Measurements from ENCODE around the gene RASSF5. TPM values are rescaled to one million over a fixed set of nuclear protein-coding genes. Genes with fewer than 3 reads are reported as not detected.

The RASSF5 gene
- polyA plus RNA-seq, 1 of the 3 experiments (the other 2 are of a cell fraction): 2.2 TPM

DNA sequence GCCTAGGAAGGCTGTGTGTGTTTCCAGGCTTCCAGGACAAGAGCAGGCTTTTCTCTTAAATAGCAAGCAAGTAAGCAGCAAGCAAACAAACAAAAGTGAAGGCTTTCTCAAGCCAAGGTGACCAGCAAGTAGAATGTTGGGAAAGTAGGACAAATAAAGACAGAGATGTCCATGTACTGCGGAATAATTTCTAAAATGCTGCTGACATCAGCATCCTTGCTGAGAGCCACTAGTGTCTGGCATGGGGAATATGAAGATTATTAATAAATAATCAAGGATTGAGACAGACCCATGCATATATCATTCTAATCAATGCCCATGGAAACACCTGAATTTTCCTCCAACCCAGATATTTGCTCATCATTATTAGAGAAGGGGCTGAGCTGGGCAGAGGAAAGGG, 121.6 kb downstream of the RASSF5 start:
- H3K4me2 ChIP-seq: no peak overlapping the region
- no CpG with 5 or more reads among the region's 1 CpG for WGBS (ENCODE audit: low lambda C conversion rate)

DNA sequence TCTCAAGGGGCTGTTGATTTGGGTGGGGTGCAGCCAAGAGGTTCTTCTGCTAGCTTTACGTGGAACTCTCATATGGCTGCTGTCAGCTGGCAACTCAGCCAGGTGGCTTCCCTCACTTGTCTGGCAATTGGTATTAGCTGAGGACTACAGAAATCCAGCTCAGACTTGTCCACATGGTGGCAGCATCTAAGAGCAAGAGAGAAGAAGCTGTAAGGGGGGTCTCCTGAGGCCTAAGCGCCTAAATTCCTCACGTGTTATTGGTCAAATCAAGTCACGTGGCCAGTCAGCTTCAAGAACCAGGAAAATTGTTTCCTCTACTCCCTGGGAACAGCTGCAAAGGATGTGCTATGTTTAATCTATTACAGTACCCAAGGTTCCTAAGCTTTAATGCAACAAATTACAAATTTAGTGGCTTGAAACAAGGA, 123.8 kb downstream of the RASSF5 start:
- Histone ChIP-seq H3K27me3 (ENCODE audit: insufficient read depth) (no peaks in the 10 kb centered on the region; the same call in 1 of the 2 replicates), H3K36me3 (replicated peaks in 1 of 2; ENCODE audit: control insufficient read depth in 1 of 2, insufficient read depth in 2 of 2, low read length in 1 of 2) (no peaks in the 10 kb centered on the region), H2AFZ (ENCODE audit: low read depth) (peak overlapping the region; percentile 7; the same call in 1 of the 2 replicates), H3K9me2 (no peaks in the 10 kb centered on the region), H3K4me2 (no peak overlapping the region), H3K4me3 (ENCODE audit: low read depth in 2 of 2, low read length in 1 of 2) (no peak overlapping the region; a peak in 1 of 4 replicates), H3K9me3 (no peaks in the 10 kb centered on the region), H3K9ac (no peak overlapping the region), H3K79me2 (ENCODE audit: insufficient read depth) (peaks cover 5% of the 10 kb centered on the region), H3K4me1 (ENCODE audit: control insufficient read depth in 1 of 2, insufficient read depth in 2 of 2, low read depth in 1 of 2, low read length in 1 of 2) (peaks cover 9 to 13% of the 10 kb centered on the region in 2 experiments; a peak in 3 of 4 replicates), H3F3A (replicated peaks; ENCODE audit: insufficient read depth) (peaks cover 9% of the 10 kb centered on the region), H4K20me1 (ENCODE audit: insufficient read depth) (no peaks in the 10 kb centered on the region), H3K27ac (ENCODE audit: low read depth in 2 of 2, low read length in 1 of 2) (no peak overlapping the region)
- peak; percentile 58 for DNase-seq
- POLR2A ChIA-PET: interaction anchor here (1.3 kb wide), 1 partner anchor 19 kb away, joined by 7 read pairs; the partner anchor contains the start of gene EIF2D
- CTCF ChIA-PET: interaction anchor here (0.6 to 17.3 kb wide), 15 partner anchors 9 to 355 kb away, joined by 3 to 450 read pairs (median 4); partner anchors contain the start of gene EIF2D
- TF ChIP-seq SMC3 (IDR thresholded peaks at IDR 0.05; ENCODE audit: low read depth, low read length): peak; percentile 58
- TF ChIP-seq, protein P1, sequence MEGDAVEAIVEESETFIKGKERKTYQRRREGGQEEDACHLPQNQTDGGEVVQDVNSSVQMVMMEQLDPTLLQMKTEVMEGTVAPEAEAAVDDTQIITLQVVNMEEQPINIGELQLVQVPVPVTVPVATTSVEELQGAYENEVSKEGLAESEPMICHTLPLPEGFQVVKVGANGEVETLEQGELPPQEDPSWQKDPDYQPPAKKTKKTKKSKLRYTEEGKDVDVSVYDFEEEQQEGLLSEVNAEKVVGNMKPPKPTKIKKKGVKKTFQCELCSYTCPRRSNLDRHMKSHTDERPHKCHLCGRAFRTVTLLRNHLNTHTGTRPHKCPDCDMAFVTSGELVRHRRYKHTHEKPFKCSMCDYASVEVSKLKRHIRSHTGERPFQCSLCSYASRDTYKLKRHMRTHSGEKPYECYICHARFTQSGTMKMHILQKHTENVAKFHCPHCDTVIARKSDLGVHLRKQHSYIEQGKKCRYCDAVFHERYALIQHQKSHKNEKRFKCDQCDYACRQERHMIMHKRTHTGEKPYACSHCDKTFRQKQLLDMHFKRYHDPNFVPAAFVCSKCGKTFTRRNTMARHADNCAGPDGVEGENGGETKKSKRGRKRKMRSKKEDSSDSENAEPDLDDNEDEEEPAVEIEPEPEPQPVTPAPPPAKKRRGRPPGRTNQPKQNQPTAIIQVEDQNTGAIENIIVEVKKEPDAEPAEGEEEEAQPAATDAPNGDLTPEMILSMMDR (IDR thresholded peaks at IDR 0.05): peak; percentile 65
- TF ChIP-seq TCF12 (IDR thresholded peaks at IDR 0.05): no peak
- TF ChIP-seq, protein P2, sequence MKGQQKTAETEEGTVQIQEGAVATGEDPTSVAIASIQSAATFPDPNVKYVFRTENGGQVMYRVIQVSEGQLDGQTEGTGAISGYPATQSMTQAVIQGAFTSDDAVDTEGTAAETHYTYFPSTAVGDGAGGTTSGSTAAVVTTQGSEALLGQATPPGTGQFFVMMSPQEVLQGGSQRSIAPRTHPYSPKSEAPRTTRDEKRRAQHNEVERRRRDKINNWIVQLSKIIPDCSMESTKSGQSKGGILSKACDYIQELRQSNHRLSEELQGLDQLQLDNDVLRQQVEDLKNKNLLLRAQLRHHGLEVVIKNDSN (IDR thresholded peaks at IDR 0.05; ENCODE audit: borderline replicate concordance, low read depth): peak; percentile 83
- TF ChIP-seq, protein P3, sequence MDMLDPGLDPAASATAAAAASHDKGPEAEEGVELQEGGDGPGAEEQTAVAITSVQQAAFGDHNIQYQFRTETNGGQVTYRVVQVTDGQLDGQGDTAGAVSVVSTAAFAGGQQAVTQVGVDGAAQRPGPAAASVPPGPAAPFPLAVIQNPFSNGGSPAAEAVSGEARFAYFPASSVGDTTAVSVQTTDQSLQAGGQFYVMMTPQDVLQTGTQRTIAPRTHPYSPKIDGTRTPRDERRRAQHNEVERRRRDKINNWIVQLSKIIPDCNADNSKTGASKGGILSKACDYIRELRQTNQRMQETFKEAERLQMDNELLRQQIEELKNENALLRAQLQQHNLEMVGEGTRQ (IDR thresholded peaks at IDR 0.05; ENCODE audit: borderline replicate concordance, low read depth, low read length): peak; percentile 45; the same call in 1 of the 2 replicates
- no peak for TF ChIP-seq JUND (IDR thresholded peaks at IDR 0.05)
- no peak for TF ChIP-seq TEAD4 (IDR thresholded peaks at IDR 0.05; ENCODE audit: borderline replicate concordance, insufficient read depth)
- TF ChIP-seq EZH2phosphoT487 (IDR thresholded peaks at IDR 0.05; ENCODE audit: borderline replicate concordance, low read depth): no peak
- no peak for TF ChIP-seq NFIC (IDR thresholded peaks at IDR 0.05; ENCODE audit: borderline replicate concordance)
- no peak for TF ChIP-seq GATA2 (CRISPR knock-in tag; IDR thresholded peaks at IDR 0.05)
- peak; percentile 64 for TF ChIP-seq RAD21 (IDR thresholded peaks at IDR 0.05; ENCODE audit: low read length)
- 29% methylated on average over 4 of the region's 4 CpGs for WGBS (ENCODE audit: low lambda C conversion rate)

More for the DNA sequence above, 121.6 kb downstream of the RASSF5 start:
- H3K9me2 ChIP-seq: no peaks in the 10 kb centered on the region
- peaks cover under 1% of the 10 kb centered on the region for H3F3A ChIP-seq (replicated peaks; ENCODE audit: insufficient read depth)
- H3K79me2 ChIP-seq (ENCODE audit: insufficient read depth): no peaks in the 10 kb centered on the region
- TF ChIP-seq CHD2 (IDR thresholded peaks at IDR 0.05; ENCODE audit: low read length, partially characterized antibody) (no peak), TCF12 (IDR thresholded peaks at IDR 0.05) (no peak), EP300 (IDR thresholded peaks at IDR 0.05; ENCODE audit: borderline replicate concordance in 1 of 2, low read depth in 1 of 2, low read length in 1 of 2) (no peak), TEAD4 (IDR thresholded peaks at IDR 0.05; ENCODE audit: borderline replicate concordance, insufficient read depth) (no peak), RAD21 (IDR thresholded peaks at IDR 0.05; ENCODE audit: low read length) (no peak), FOXM1 (IDR thresholded peaks at IDR 0.05; ENCODE audit: low read depth) (no peak), NRF1 (IDR thresholded peaks at IDR 0.05; ENCODE audit: low read depth, low read length) (no peak), GABPA (IDR thresholded peaks at IDR 0.05; ENCODE audit: low read depth) (no peak), JUND (IDR thresholded peaks at IDR 0.05) (no peak)
- TF ChIP-seq, protein P4, sequence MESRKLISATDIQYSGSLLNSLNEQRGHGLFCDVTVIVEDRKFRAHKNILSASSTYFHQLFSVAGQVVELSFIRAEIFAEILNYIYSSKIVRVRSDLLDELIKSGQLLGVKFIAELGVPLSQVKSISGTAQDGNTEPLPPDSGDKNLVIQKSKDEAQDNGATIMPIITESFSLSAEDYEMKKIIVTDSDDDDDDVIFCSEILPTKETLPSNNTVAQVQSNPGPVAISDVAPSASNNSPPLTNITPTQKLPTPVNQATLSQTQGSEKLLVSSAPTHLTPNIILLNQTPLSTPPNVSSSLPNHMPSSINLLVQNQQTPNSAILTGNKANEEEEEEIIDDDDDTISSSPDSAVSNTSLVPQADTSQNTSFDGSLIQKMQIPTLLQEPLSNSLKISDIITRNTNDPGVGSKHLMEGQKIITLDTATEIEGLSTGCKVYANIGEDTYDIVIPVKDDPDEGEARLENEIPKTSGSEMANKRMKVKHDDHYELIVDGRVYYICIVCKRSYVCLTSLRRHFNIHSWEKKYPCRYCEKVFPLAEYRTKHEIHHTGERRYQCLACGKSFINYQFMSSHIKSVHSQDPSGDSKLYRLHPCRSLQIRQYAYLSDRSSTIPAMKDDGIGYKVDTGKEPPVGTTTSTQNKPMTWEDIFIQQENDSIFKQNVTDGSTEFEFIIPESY (IDR thresholded peaks at IDR 0.05; ENCODE audit: borderline replicate concordance, low read depth): no peak
- TF ChIP-seq, protein P5, sequence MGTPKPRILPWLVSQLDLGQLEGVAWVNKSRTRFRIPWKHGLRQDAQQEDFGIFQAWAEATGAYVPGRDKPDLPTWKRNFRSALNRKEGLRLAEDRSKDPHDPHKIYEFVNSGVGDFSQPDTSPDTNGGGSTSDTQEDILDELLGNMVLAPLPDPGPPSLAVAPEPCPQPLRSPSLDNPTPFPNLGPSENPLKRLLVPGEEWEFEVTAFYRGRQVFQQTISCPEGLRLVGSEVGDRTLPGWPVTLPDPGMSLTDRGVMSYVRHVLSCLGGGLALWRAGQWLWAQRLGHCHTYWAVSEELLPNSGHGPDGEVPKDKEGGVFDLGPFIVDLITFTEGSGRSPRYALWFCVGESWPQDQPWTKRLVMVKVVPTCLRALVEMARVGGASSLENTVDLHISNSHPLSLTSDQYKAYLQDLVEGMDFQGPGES (IDR thresholded peaks at IDR 0.05; ENCODE audit: low read depth, low read length): no peak
- peaks cover 0 to 4% of the 10 kb centered on the region in 2 experiments; a peak in 2 of 4 replicates for H3K4me1 ChIP-seq (ENCODE audit: control insufficient read depth in 1 of 2, insufficient read depth in 2 of 2, low read depth in 1 of 2, low read length in 1 of 2)
- no peaks in the 10 kb centered on the region for H3K36me3 ChIP-seq (replicated peaks in 1 of 2; ENCODE audit: control insufficient read depth in 1 of 2, insufficient read depth in 2 of 2, low read length in 1 of 2)
- DNase-seq: no peak
- ChIA-PET CTCF (interaction anchor here (2.4 to 17.3 kb wide), 4 partner anchors 17 to 354 kb away, joined by 8 to 450 read pairs (median 18); partner anchors contain the start of gene EIF2D), POLR2A (no interaction called here)
- H3K27ac ChIP-seq (ENCODE audit: low read depth in 2 of 2, low read length in 1 of 2): no peak overlapping the region
- H2AFZ ChIP-seq (ENCODE audit: low read depth): no peak overlapping the region
- no peak overlapping the region for H3K9ac ChIP-seq
- no peaks in the 10 kb centered on the region for H3K9me3 ChIP-seq
- H3K27me3 ChIP-seq (ENCODE audit: insufficient read depth): peaks cover 4% of the 10 kb centered on the region; the same call in 1 of the 2 replicates
- H4K20me1 ChIP-seq (ENCODE audit: insufficient read depth): no peaks in the 10 kb centered on the region
- no peak overlapping the region for H3K4me3 ChIP-seq (ENCODE audit: low read depth in 2 of 2, low read length in 1 of 2)
